Astrocyte (in vitro differentiated cells and primary cell): Measurements from ENCODE around the gene CAMK2B. TPM values are rescaled to one million over a fixed set of nuclear protein-coding genes. Genes with fewer than 3 reads are reported as not detected.

Source experiments
- DNase-seq: peaks from one replicate; pipeline ENCODE4 v3.0.0-alpha.2; 2010; ENCODE audit warnings: low read depth
- FAIRE-seq: peaks from 2 replicates; lab custom pipeline; 2011; peaks lifted over from hg19 to GRCh38; lab: Jason Lieb, UNC
- H2AFZ ChIP-seq: 2 replicates; pipeline ENCODE4 v1.6.0; 2012; ENCODE audit warnings: low read depth, low read length, inconsistent platforms
- H3K27ac ChIP-seq: 2 replicates; pipeline ENCODE4 v1.5.1; 2011; ENCODE audit warnings: low read depth, low read length, inconsistent platforms
- H3K27me3 ChIP-seq: 2 replicates; pipeline ENCODE4 v1.6.0; 2011; ENCODE audit warnings: low read length, inconsistent platforms; ENCODE audit not compliant: insufficient read depth
- H3K36me3 ChIP-seq: 2 replicates; pipeline ENCODE4 v1.5.1; 2011; ENCODE audit warnings: low read length, inconsistent platforms; ENCODE audit not compliant: insufficient read depth
- H3K4me1 ChIP-seq: 2 replicates; pipeline ENCODE4 v1.5.1; 2011; ENCODE audit warnings: low read length, inconsistent platforms; ENCODE audit not compliant: insufficient read depth
- H3K4me2 ChIP-seq: 2 replicates; pipeline ENCODE4 v1.6.0; 2012; ENCODE audit warnings: low read length, inconsistent platforms
- H3K4me3 ChIP-seq: 2 replicates; pipeline ENCODE4 v1.5.1; 2011; ENCODE audit warnings: low read depth, mild to moderate bottlenecking, low read length, inconsistent platforms; ENCODE audit not compliant: insufficient read depth
- H3K79me2 ChIP-seq: 2 replicates; pipeline ENCODE4 v1.6.0; 2012; ENCODE audit warnings: mild to moderate bottlenecking, low read length, inconsistent platforms; ENCODE audit not compliant: insufficient read depth
- H3K9ac ChIP-seq: 2 replicates; pipeline ENCODE4 v1.6.0; 2012; ENCODE audit warnings: mild to moderate bottlenecking, low read length, inconsistent platforms
- H3K9me3 ChIP-seq: 2 replicates; pipeline ENCODE4 v1.5.1; 2012; ENCODE audit warnings: low read depth, mild to moderate bottlenecking, low read length, inconsistent platforms; ENCODE audit not compliant: insufficient read depth
- H4K20me1 ChIP-seq: 2 replicates; pipeline ENCODE4 v1.6.0; 2012; ENCODE audit warnings: low read length, inconsistent platforms; ENCODE audit not compliant: insufficient read depth
- H3K27ac Mint-ChIP-seq: one replicate; pipeline ENCODE4 v1.8.0; 2021; ENCODE audit warnings: mild to moderate bottlenecking, mixed read lengths; ENCODE audit not compliant: unreplicated experiment
- H3K27me3 Mint-ChIP-seq: one replicate; pipeline ENCODE4 v1.8.0; 2021; ENCODE audit warnings: low read depth, mixed read lengths; ENCODE audit not compliant: unreplicated experiment
- H3K36me3 Mint-ChIP-seq: one replicate; pipeline ENCODE4 v1.8.0; 2021; ENCODE audit warnings: low read depth, mixed read lengths; ENCODE audit not compliant: unreplicated experiment
- H3K4me1 Mint-ChIP-seq: one replicate; pipeline ENCODE4 v1.8.0; 2021; ENCODE audit warnings: low read depth, mixed read lengths; ENCODE audit not compliant: unreplicated experiment
- H3K4me3 Mint-ChIP-seq: one replicate; pipeline ENCODE4 v1.8.0; 2021; ENCODE audit warnings: mild to moderate bottlenecking, moderate library complexity, mixed read lengths; ENCODE audit not compliant: unreplicated experiment
- H3K9me3 Mint-ChIP-seq: one replicate; pipeline ENCODE4 v1.8.0; 2021; ENCODE audit warnings: mild to moderate bottlenecking, mixed read lengths; ENCODE audit not compliant: unreplicated experiment
- EZH2 ChIP-seq: IDR thresholded peaks from 2 replicates; pipeline ENCODE4 v1.6.1; 2012; ENCODE audit warnings: mild to moderate bottlenecking, low read length, inconsistent platforms; ENCODE audit not compliant: insufficient read depth
- total RNA-seq: library from RNA; stranded (reverse); gene quantifications from 2 replicates; pipeline ENCODE4 v1.2.1, GENCODE V29; 2021
- TF ChIP-seq, protein P1 (sequence below): IDR thresholded peaks from 2 replicates; pipeline ENCODE4 v1.5.1; 2011; ENCODE audit warnings: low read depth, mild to moderate bottlenecking, inconsistent platforms, low read length, moderate library complexity; ENCODE audit not compliant: insufficient read depth

CAMK2B gene
- total RNA-seq, 1 donor from 2014 or later = 0.18 TPM

GRCh38 chr7:44246396-44247113 lies 78.8 kb downstream of the CAMK2B start:
- no peaks in the 10 kb centered on the region for H4K20me1 ChIP-seq
- no peaks in the 10 kb centered on the region for H3K36me3 ChIP-seq
- no peak overlapping the region for H3K27ac Mint-ChIP-seq
- peaks cover 2% of the 10 kb centered on the region for H3K9me3 Mint-ChIP-seq
- H3K4me2 ChIP-seq = no peak overlapping the region
- no peak overlapping the region for H3K27ac ChIP-seq
- peaks cover 2% of the 10 kb centered on the region for H3K36me3 Mint-ChIP-seq
- peaks cover 30% of the 10 kb centered on the region for H3K27me3 Mint-ChIP-seq
- H2AFZ ChIP-seq = no peak overlapping the region
- no peak for TF ChIP-seq EZH2
- TF ChIP-seq, protein P1, sequence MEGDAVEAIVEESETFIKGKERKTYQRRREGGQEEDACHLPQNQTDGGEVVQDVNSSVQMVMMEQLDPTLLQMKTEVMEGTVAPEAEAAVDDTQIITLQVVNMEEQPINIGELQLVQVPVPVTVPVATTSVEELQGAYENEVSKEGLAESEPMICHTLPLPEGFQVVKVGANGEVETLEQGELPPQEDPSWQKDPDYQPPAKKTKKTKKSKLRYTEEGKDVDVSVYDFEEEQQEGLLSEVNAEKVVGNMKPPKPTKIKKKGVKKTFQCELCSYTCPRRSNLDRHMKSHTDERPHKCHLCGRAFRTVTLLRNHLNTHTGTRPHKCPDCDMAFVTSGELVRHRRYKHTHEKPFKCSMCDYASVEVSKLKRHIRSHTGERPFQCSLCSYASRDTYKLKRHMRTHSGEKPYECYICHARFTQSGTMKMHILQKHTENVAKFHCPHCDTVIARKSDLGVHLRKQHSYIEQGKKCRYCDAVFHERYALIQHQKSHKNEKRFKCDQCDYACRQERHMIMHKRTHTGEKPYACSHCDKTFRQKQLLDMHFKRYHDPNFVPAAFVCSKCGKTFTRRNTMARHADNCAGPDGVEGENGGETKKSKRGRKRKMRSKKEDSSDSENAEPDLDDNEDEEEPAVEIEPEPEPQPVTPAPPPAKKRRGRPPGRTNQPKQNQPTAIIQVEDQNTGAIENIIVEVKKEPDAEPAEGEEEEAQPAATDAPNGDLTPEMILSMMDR = no peak
- FAIRE-seq = no peak
- H3K4me3 Mint-ChIP-seq = no peak overlapping the region
- no peaks in the 10 kb centered on the region for H3K79me2 ChIP-seq
- H3K4me1 ChIP-seq = no peaks in the 10 kb centered on the region
- H3K4me1 Mint-ChIP-seq = no peaks in the 10 kb centered on the region
- H3K9me3 ChIP-seq = no peaks in the 10 kb centered on the region
- H3K9ac ChIP-seq = no peak overlapping the region
- DNase-seq = no peak
- H3K27me3 ChIP-seq = no peaks in the 10 kb centered on the region
- no peak overlapping the region for H3K4me3 ChIP-seq

DNA sequence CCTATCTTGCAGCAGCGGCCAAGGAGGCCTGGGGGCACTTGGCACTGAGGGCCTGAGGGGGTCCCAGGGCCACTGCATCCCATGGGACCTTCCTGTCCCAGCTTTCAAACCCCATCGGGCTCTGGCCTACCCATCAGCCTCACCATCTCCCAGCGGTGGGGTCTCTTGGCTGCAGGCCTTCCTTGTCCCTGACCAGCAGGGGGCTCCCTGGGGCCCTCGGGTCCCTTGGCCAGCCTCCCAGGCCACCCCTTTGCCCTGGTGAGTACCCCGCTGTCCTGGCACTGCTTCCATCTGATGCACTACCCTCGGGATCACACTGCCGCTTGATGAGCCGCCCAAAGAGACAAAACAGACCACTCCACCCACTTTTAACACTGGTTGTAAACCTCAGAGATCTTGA lies 81.1 kb downstream of the CAMK2B start:
- H3K36me3 Mint-ChIP-seq = peaks cover 2% of the 10 kb centered on the region
- DNase-seq (no peak), FAIRE-seq (no peak)
- no peak overlapping the region for H3K4me3 Mint-ChIP-seq
- H3K9ac ChIP-seq = no peak overlapping the region
- no peaks in the 10 kb centered on the region for H3K36me3 ChIP-seq
- no peak overlapping the region for H2AFZ ChIP-seq
- TF ChIP-seq EZH2 = no peak
- TF ChIP-seq, protein P1 = peak; percentile 25
- H3K4me3 ChIP-seq = no peak overlapping the region
- no peak overlapping the region for H3K27ac Mint-ChIP-seq
- no peak overlapping the region for H3K27ac ChIP-seq
- no peaks in the 10 kb centered on the region for H3K9me3 ChIP-seq
- no peaks in the 10 kb centered on the region for H3K4me1 ChIP-seq
- H3K27me3 ChIP-seq = no peaks in the 10 kb centered on the region
- no peaks in the 10 kb centered on the region for H3K4me1 Mint-ChIP-seq
- no peaks in the 10 kb centered on the region for H3K79me2 ChIP-seq
- H3K9me3 Mint-ChIP-seq = peaks cover 2% of the 10 kb centered on the region
- H3K4me2 ChIP-seq = no peak overlapping the region
- H3K27me3 Mint-ChIP-seq = peaks cover 41% of the 10 kb centered on the region
- no peaks in the 10 kb centered on the region for H4K20me1 ChIP-seq

DNA sequence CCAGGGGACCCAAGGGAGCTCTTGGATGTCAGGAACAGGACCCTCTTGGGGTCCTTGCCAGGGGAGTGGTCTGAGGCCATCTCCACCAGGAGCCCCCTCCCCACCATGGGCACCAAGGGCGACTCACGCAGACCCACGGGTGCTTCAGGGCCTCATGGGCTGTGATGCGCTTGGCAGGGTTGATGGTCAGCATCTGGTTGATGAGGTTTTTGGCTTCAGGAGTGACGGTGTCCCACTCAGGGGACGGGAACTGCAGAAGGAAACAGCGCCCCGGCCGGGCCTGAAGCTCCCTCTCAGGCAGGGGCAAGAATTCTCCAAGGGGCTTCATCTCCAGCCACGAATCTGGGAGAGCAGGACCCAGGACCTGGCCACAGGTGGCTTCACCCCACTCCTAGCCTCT lies 83.3 kb downstream of the CAMK2B start:
- no peak for FAIRE-seq
- no peak overlapping the region for H3K27ac Mint-ChIP-seq

More for the DNA sequence above, 83.3 kb downstream of the CAMK2B start:
- no peak overlapping the region for H3K4me3 Mint-ChIP-seq
- Histone ChIP-seq H3K9me3 (no peaks in the 10 kb centered on the region), H3K79me2 (no peaks in the 10 kb centered on the region), H3K4me3 (no peak overlapping the region), H3K4me2 (no peak overlapping the region), H4K20me1 (no peaks in the 10 kb centered on the region), H3K9ac (no peak overlapping the region), H3K4me1 (no peaks in the 10 kb centered on the region), H2AFZ (no peak overlapping the region), H3K27ac (no peak overlapping the region), H3K36me3 (no peaks in the 10 kb centered on the region), H3K27me3 (no peaks in the 10 kb centered on the region)
- peaks cover 2% of the 10 kb centered on the region for H3K36me3 Mint-ChIP-seq
- H3K9me3 Mint-ChIP-seq = peaks cover 2% of the 10 kb centered on the region
- no peaks in the 10 kb centered on the region for H3K4me1 Mint-ChIP-seq
- TF ChIP-seq, protein P1 = no peak
- TF ChIP-seq EZH2 = no peak
- H3K27me3 Mint-ChIP-seq = peaks cover 45% of the 10 kb centered on the region
- DNase-seq = no peak
